Epithelial cell of esophagus (primary cell): ENCODE measurements around the gene GATD1.

ENCODE experiments used
- DNase-seq: peaks from one replicate; pipeline ENCODE4 v3.0.0; 2010; ENCODE audit warnings: low read depth
- H3K4me3 ChIP-seq: 2 replicates; pipeline ENCODE4 v1.5.1; 2011; ENCODE audit warnings: mild to moderate bottlenecking, low read length, control low read depth
- TF ChIP-seq, protein P1 (sequence below): IDR thresholded peaks from 2 replicates; pipeline ENCODE4 v1.5.1; 2011; ENCODE audit warnings: low read depth, mild to moderate bottlenecking, low read length, control low read depth, inconsistent platforms; ENCODE audit not compliant: insufficient read depth; ENCODE audit errors: missing control alignments

Gene GATD1

DNA sequence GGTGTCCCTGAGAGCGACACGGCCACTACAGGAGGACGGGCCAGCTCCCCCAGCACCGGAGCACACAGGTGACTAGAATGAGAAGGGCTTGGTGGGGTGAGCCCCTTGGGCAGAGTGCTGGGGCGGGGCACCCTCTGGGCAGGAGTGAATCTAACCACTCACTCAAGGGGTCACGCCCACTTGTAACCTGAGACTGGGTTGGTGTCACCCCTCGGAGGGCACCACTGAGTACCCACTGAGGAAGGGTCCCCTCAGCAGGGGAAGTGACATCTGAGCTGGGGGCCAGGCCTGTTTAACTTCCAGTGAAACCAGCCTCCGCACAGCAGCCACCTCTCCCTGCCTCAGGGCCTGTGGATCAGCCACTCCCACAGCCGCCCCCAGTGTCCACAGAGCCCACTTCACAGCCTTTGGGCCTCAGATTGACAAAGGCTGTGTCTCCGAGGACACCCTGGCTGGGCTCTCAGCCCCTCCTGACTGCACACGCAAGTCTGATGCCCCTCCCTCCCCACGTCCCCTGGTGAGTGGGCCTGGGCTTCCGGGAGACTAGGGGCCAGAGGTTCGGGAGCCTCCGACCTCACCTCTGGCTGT is 5.6 kb downstream of the GATD1 start:
- TF ChIP-seq, protein P1, sequence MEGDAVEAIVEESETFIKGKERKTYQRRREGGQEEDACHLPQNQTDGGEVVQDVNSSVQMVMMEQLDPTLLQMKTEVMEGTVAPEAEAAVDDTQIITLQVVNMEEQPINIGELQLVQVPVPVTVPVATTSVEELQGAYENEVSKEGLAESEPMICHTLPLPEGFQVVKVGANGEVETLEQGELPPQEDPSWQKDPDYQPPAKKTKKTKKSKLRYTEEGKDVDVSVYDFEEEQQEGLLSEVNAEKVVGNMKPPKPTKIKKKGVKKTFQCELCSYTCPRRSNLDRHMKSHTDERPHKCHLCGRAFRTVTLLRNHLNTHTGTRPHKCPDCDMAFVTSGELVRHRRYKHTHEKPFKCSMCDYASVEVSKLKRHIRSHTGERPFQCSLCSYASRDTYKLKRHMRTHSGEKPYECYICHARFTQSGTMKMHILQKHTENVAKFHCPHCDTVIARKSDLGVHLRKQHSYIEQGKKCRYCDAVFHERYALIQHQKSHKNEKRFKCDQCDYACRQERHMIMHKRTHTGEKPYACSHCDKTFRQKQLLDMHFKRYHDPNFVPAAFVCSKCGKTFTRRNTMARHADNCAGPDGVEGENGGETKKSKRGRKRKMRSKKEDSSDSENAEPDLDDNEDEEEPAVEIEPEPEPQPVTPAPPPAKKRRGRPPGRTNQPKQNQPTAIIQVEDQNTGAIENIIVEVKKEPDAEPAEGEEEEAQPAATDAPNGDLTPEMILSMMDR, result no peak
- no peak overlapping the region for H3K4me3 ChIP-seq
- no peak for DNase-seq

DNA sequence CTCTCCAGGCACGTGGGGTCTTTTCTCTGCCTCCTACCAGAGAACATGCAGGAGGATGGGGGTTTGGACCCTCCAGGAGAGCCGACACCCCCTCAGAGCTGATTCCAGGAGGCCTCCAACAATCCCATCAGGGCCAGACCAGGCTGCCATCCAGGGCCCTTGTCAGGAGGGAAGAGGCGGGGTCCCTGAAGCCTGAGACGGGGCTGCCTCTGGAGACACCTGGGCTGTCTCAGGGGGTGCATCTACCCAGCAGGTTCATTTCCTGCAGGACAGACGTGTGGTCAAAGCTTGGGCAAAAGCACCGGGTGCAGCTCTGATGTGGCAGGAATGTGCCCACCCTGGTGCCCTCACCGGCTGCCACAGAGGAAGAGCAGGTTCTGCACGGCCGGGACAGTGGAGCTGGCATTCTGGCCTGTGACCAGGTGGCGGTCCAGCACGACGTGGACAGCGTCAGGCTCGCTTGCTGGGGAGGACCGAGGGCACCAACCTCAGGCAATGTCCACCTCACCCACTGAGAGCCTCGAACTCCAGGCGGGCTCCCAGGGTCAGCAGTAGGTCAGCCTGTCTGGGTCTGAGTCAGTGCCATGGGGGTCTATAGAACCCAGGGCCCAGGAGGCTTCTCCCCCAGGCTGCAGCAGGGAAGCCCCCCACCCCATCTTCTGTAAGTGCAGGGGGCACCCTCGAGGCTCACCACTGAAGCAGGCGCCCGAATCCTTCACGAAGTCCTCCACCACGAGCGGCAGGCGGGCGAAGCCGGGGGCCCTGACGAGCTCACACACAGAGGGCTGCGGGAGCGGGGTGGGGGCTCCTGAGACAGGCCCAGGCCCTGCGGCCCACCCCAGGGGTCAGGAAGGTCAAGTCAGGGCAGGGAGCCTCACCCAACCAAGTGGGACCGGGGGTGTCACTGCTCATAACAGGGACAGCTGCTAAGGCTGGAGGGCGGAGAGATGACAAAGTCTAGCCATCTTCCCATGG is 6.4 kb downstream of the GATD1 start:
- no peak for DNase-seq
- TF ChIP-seq, protein P1, result no peak
- H3K4me3 ChIP-seq, result no peak overlapping the region

DNA sequence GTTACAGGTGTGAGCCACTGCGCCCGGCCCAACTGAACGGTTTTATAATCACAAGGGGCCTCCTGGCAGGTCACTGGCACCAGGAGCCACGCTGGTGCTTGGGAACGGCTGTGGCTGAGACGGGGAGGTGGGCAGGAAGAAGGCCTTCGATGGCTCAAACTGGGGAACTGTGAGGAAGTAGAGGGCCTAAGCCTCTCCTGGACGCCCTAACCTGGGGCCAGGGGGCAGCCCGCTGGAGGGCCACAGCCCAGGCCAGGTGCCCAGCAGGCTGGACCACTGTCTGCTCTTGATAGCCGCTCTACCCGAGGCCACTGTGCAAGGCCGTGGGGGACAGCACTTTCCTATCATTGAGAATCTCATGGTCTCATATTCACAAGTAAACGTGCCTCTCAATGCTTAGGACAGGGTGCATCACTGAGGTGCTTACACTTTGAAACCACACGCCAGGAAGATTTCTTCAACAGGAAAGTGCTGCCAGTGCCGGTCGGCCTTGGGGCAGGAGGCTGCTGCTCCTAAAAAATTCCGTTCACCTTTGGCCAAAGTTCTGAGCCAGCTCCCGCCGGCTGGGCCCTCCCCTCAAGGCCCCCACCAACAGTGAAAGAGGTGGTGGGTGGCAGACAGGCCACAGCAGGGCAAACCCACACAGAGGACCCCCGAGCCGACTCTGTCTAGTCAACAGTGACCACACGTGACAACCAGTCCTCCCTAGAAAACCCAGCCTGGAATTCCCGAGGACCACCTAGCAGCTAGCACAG is 7.2 kb downstream of the GATD1 start:
- TF ChIP-seq, protein P1, result no peak
- H3K4me3 ChIP-seq, result no peak overlapping the region
- DNase-seq, result no peak

DNA sequence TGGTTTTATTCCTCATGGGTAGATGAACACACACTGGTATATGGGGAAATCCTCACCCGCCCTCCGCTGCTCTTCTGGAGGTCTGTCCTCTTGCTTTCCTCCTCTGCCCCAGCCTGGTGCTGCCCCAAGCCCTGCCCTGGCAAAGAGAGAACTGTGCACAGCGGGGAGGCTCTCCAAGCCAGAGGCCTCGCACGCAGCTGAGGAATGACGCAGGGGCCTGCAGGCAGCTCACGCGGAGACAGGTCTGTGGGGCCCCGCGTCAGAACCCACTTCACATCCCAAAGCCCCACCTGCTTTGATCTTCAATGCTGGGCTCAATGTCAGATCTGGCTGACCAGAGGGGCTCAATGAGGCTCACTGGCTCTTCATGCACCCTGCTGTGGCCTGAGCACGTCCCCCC is 10.0 kb downstream of the GATD1 start:
- H3K4me3 ChIP-seq, result no peak overlapping the region
- TF ChIP-seq, protein P1, result no peak
- no peak for DNase-seq

DNA sequence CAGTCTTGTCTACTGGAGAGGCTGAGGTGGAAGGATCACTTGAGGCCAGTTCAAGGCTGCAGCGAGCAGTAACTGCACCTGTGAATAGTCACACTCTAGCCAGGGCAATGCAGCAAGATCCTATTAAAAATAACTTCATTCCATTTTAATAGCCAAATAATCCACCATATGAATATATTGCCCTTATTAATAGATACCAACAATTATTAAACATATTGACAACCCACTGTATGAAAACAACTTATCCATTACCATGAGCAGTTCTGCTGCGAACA is 10.4 kb downstream of the GATD1 start:
- TF ChIP-seq, protein P1, result no peak
- no peak for DNase-seq
- H3K4me3 ChIP-seq, result no peak overlapping the region

DNA sequence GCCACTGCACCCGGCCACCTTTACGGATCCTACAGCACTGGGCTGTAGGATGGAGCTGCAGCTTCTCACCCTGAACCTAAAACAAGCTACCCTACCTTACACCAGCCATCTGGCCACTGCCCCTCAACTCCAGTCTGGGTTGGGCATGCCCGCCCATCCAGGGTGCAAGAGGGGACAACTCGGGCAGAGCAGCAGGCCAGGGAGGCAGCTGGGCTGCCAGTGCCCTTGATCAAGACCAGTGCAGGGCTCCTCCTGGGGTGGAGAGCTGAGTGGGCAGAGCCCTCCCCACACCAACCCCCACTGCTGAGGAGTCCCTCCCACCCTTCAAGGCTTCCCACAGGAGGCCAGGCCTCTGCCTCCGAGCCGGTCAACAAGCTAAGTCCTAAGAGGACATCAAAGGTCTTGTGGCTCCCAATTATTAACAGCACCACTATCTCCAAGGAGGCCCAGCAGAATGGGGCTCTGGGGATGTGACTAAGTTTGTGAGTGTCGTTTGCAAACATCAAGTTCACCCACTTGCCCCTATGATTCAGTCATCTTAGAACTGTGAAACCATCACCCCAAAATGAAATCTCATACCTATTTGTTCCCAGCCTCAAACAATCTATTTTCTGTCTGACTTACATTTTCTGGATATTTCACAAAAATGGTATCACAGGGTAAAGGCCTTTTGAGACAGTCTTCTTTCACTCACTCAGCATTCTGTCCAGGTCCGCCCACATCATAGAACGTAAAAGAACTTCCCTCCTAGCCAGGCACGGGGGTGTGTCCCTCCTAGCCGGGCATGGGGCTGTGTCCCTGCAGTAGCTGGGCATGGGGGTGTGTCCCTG is 11.0 kb downstream of the GATD1 start:
- DNase-seq, result no peak
- H3K4me3 ChIP-seq, result no peak overlapping the region
- TF ChIP-seq, protein P1, result no peak
